ENCODE results near the gene DERL3. TPM values are rescaled to one million over a fixed set of nuclear protein-coding genes. Genes with fewer than 3 reads are reported as not detected.

The DERL3 gene
- total and polyA plus RNA-seq, 2 experiments from 2014 or later = 13.6 to 19.5 TPM

- Histone ChIP-seq H3K36me3 (ENCODE audit: insufficient read depth) (no peaks in the 10 kb centered on the region), H3K4me3 (no peak overlapping the region), H3K4me1 (ENCODE audit: insufficient read depth) (peaks cover 6% of the 10 kb centered on the region; the same call in 1 of the 2 replicates), H3K9me2 (ENCODE audit: insufficient read depth) (no peaks in the 10 kb centered on the region), H3K27me3 (ENCODE audit: insufficient read depth) (no peaks in the 10 kb centered on the region), H3K4me2 (no peak overlapping the region), H2AFZ (no peak overlapping the region), H3K79me2 (replicated peaks; ENCODE audit: insufficient read depth) (no peaks in the 10 kb centered on the region), H4K20me1 (replicated peaks; ENCODE audit: insufficient read depth) (peaks cover 8% of the 10 kb centered on the region; the same call in 1 of the 2 replicates), H3K27ac (ENCODE audit: low read depth) (no peak overlapping the region), H3F3A (replicated peaks; ENCODE audit: low read depth) (peaks cover 6% of the 10 kb centered on the region; the same call in 1 of the 2 replicates)
- H3K27ac Mint-ChIP-seq = no peak overlapping the region
- ATAC-seq = no peak
- peaks cover 25% of the 10 kb centered on the region for H3K36me3 Mint-ChIP-seq (ENCODE audit: low read depth)
- no peak for TF ChIP-seq ZNF331 (CRISPR knock-in tag; IDR thresholded peaks at IDR 0.05; ENCODE audit: low read depth)
- no peak for TF ChIP-seq NANOG (IDR thresholded peaks at IDR 0.05; ENCODE audit: borderline replicate concordance)
- no peak for TF ChIP-seq ZNF462 (CRISPR knock-in tag; IDR thresholded peaks at IDR 0.05)
- TF ChIP-seq EZH2 (IDR thresholded peaks at IDR 0.05; ENCODE audit: low read depth, unreplicated experiment) = no peak
- TF ChIP-seq EZH2phosphoT487 (IDR thresholded peaks at IDR 0.05; ENCODE audit: unreplicated experiment) = no peak
- TF ChIP-seq ETS1 (IDR thresholded peaks at IDR 0.05) = no peak
- TF ChIP-seq, protein P1, sequence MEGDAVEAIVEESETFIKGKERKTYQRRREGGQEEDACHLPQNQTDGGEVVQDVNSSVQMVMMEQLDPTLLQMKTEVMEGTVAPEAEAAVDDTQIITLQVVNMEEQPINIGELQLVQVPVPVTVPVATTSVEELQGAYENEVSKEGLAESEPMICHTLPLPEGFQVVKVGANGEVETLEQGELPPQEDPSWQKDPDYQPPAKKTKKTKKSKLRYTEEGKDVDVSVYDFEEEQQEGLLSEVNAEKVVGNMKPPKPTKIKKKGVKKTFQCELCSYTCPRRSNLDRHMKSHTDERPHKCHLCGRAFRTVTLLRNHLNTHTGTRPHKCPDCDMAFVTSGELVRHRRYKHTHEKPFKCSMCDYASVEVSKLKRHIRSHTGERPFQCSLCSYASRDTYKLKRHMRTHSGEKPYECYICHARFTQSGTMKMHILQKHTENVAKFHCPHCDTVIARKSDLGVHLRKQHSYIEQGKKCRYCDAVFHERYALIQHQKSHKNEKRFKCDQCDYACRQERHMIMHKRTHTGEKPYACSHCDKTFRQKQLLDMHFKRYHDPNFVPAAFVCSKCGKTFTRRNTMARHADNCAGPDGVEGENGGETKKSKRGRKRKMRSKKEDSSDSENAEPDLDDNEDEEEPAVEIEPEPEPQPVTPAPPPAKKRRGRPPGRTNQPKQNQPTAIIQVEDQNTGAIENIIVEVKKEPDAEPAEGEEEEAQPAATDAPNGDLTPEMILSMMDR (conservative IDR thresholded peaks at IDR 0.05; ENCODE audit: low read depth in 2 of 2) = no peak
- TF ChIP-seq ZNF114 (CRISPR knock-in tag; IDR thresholded peaks at IDR 0.05) = no peak
- no peak for TF ChIP-seq CREB1 (CRISPR knock-in tag; IDR thresholded peaks at IDR 0.05; ENCODE audit: low read depth)
- no peak for TF ChIP-seq STAT1 (IDR thresholded peaks at IDR 0.05; ENCODE audit: unreplicated experiment)
- no peak for TF ChIP-seq JUNB (IDR thresholded peaks at IDR 0.05; ENCODE audit: unreplicated experiment)
- TF ChIP-seq, protein P2, sequence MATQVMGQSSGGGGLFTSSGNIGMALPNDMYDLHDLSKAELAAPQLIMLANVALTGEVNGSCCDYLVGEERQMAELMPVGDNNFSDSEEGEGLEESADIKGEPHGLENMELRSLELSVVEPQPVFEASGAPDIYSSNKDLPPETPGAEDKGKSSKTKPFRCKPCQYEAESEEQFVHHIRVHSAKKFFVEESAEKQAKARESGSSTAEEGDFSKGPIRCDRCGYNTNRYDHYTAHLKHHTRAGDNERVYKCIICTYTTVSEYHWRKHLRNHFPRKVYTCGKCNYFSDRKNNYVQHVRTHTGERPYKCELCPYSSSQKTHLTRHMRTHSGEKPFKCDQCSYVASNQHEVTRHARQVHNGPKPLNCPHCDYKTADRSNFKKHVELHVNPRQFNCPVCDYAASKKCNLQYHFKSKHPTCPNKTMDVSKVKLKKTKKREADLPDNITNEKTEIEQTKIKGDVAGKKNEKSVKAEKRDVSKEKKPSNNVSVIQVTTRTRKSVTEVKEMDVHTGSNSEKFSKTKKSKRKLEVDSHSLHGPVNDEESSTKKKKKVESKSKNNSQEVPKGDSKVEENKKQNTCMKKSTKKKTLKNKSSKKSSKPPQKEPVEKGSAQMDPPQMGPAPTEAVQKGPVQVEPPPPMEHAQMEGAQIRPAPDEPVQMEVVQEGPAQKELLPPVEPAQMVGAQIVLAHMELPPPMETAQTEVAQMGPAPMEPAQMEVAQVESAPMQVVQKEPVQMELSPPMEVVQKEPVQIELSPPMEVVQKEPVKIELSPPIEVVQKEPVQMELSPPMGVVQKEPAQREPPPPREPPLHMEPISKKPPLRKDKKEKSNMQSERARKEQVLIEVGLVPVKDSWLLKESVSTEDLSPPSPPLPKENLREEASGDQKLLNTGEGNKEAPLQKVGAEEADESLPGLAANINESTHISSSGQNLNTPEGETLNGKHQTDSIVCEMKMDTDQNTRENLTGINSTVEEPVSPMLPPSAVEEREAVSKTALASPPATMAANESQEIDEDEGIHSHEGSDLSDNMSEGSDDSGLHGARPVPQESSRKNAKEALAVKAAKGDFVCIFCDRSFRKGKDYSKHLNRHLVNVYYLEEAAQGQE (IDR thresholded peaks at IDR 0.05; ENCODE audit: unreplicated experiment) = no peak
- TF ChIP-seq POLR2AphosphoS5 (IDR thresholded peaks at IDR 0.05; ENCODE audit: low read depth) = no peak
- peaks cover 18% of the 10 kb centered on the region for H3K27me3 Mint-ChIP-seq (ENCODE audit: insufficient read depth, low read depth, poor library complexity)
- DNase-seq (ENCODE audit: low spot score) = no peak
- H3K4me3 Mint-ChIP-seq = no peak overlapping the region
- peaks cover 11% of the 10 kb centered on the region for H3K4me1 Mint-ChIP-seq
- peaks cover 3% of the 10 kb centered on the region; the same call in 2 of the 3 replicates for H3K9me3 Mint-ChIP-seq
Observed at GRCh38 chr22:23834406-23834792, 4.4 kb downstream of the DERL3 start.

All from GM23338 (cell line).